ENCODE results near the gene WDR62. TPM values are rescaled to one million over a fixed set of nuclear protein-coding genes. Genes with fewer than 3 reads are reported as not detected.

Gene WDR62
- total RNA-seq, 4 donors from 2014 or later: 0.17 to 0.62 (median 0.29) TPM

DNA sequence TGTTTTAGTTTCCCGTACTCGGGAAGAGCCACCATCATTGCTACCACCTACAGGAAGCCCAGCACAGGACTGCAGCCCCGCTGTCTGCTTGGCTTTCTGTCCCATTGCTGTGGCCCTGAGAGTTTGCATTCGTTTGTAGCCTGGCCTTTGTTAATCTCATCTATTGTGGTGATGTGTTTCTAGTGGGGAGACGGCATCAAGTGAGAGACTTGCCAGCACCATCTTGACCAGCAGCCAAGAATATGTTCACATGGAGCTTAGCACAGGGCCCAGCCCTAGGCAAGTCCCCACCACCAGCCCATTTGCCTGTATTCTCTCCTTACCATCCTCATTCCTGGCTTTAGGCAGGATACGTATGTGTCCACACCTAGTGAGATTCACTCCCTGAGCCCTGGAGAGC, 39.0 kb downstream of the WDR62 start:
- H3K27ac ChIP-seq: no peak overlapping the region
- 100% methylated on average over 2 of the region's 6 CpGs; no CpG with 5 or more reads in 1 of the 2 donors for WGBS, 2 donors (ENCODE audit: low coverage in 1 of 2)
- no peaks in the 10 kb centered on the region for H3K36me3 ChIP-seq
- ATAC-seq: no peak
- H3K4me1 ChIP-seq: no peaks in the 10 kb centered on the region
- H3K27me3 ChIP-seq: no peaks in the 10 kb centered on the region
- H3K4me3 ChIP-seq: no peak overlapping the region
- H3K9me3 ChIP-seq: no peaks in the 10 kb centered on the region
- TF ChIP-seq POLR2A (IDR thresholded peaks at IDR 0.05) (no peak), POLR2AphosphoS5 (IDR thresholded peaks at IDR 0.05) (no peak), EP300 (IDR thresholded peaks at IDR 0.05) (no peak)
- TF ChIP-seq, protein P1, sequence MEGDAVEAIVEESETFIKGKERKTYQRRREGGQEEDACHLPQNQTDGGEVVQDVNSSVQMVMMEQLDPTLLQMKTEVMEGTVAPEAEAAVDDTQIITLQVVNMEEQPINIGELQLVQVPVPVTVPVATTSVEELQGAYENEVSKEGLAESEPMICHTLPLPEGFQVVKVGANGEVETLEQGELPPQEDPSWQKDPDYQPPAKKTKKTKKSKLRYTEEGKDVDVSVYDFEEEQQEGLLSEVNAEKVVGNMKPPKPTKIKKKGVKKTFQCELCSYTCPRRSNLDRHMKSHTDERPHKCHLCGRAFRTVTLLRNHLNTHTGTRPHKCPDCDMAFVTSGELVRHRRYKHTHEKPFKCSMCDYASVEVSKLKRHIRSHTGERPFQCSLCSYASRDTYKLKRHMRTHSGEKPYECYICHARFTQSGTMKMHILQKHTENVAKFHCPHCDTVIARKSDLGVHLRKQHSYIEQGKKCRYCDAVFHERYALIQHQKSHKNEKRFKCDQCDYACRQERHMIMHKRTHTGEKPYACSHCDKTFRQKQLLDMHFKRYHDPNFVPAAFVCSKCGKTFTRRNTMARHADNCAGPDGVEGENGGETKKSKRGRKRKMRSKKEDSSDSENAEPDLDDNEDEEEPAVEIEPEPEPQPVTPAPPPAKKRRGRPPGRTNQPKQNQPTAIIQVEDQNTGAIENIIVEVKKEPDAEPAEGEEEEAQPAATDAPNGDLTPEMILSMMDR (IDR thresholded peaks at IDR 0.05): no peak

DNA sequence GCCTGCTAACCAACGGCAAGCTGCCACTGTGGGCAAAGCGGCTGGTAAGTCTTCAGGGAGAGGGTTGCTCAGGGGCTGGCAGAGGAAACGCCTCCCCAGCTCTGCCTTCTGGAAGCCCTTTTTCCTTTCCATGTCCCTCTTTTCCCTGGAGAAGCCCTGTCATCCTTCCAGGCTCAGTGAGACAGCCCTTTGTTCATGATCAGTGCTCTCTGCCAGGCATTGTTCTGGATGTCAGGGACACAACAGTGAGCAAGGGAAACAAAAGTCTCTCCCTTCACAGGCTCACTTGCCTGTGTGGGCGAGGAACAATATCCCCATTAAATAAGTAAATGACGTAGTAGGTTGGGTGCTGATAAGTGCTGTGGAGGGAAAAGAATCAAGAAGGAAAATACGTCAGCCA, 42.3 kb downstream of the WDR62 start:
- WGBS, 2 donors (ENCODE audit: low coverage in 1 of 2): 87 to 94% methylated on average over 2 to 3 of the region's 6 CpGs
- no peak for ATAC-seq
- peak overlapping the region in 2 of 4 donors; percentile 12 to 35 for H3K27ac ChIP-seq
- no peaks in the 10 kb centered on the region for H3K9me3 ChIP-seq
- TF ChIP-seq POLR2AphosphoS5 (IDR thresholded peaks at IDR 0.05): no peak
- no peak for TF ChIP-seq POLR2A (IDR thresholded peaks at IDR 0.05)
- TF ChIP-seq, protein P1 (IDR thresholded peaks at IDR 0.05): no peak
- TF ChIP-seq EP300 (IDR thresholded peaks at IDR 0.05): no peak
- H3K4me3 ChIP-seq: no peak overlapping the region
- no peaks in the 10 kb centered on the region for H3K4me1 ChIP-seq
- no peaks in the 10 kb centered on the region for H3K27me3 ChIP-seq
- no peaks in the 10 kb centered on the region for H3K36me3 ChIP-seq

DNA sequence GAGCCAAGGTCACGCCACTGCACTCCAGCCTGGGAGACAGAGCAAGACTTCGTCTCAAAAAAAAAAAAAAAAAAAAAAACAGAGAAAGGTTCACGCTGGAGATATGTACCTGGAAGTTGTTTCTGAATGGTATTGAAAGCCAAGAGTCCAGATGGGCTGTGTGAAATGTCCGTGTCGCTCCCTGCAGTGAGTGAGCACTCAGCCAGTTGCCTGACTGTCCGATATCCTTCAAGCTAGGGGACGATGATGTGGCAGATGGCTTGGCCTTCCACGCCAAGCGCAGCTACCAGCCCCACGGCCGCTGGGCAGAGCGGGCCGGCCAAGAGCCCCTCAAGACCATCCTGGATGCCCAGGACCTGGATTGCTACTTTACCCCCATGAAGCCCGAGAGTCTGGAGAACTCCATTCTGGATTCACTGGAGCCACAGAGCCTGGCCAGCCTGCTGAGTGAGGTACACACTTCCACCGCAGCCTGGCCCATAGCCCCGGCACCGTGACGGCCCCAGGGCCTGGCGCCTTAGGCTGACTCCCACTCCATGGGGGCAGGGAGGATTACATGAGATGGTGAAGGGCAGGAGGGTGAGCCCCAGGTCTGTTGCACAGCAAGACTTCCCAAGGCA, 44.6 kb downstream of the WDR62 start:
- Histone ChIP-seq H3K4me1 (no peaks in the 10 kb centered on the region), H3K36me3 (no peaks in the 10 kb centered on the region), H3K27ac (no peak overlapping the region), H3K4me3 (no peak overlapping the region), H3K9me3 (no peaks in the 10 kb centered on the region), H3K27me3 (no peaks in the 10 kb centered on the region)
- no peak for TF ChIP-seq EP300 (IDR thresholded peaks at IDR 0.05)
- TF ChIP-seq, protein P1 (IDR thresholded peaks at IDR 0.05): no peak
- no peak for TF ChIP-seq POLR2A (IDR thresholded peaks at IDR 0.05)
- no peak for TF ChIP-seq POLR2AphosphoS5 (IDR thresholded peaks at IDR 0.05)
- 40 to 89% methylated on average over 1 to 14 of the region's 19 CpGs for WGBS, 2 donors (ENCODE audit: low coverage in 1 of 2)
- no peak for ATAC-seq

DNA sequence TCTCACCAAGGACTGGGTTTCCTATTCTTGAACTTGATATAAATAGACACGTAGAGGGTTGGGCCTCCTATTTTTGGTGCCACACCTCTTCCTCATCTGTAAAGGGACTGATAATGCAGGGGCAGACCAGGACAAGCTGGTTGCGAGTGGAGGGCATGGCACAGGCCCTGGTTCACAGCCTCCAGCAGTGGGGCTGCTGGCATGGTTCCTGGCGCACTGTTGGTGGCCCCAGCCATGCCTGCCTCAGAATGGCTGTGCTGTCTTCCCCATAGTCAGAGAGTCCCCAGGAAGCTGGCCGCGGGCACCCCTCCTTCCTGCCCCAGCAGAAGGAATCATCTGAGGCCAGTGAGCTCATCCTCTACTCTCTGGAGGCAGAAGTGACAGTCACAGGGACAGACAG, 45.8 kb downstream of the WDR62 start:
- Histone ChIP-seq H3K4me3 (no peak overlapping the region), H3K27me3 (no peaks in the 10 kb centered on the region), H3K9me3 (no peaks in the 10 kb centered on the region), H3K27ac (no peak overlapping the region), H3K4me1 (no peaks in the 10 kb centered on the region), H3K36me3 (no peaks in the 10 kb centered on the region)
- TF ChIP-seq POLR2AphosphoS5 (IDR thresholded peaks at IDR 0.05) (no peak), POLR2A (IDR thresholded peaks at IDR 0.05) (no peak), EP300 (IDR thresholded peaks at IDR 0.05) (no peak)
- TF ChIP-seq, protein P1 (IDR thresholded peaks at IDR 0.05): no peak
- no CpG with 5 or more reads among the region's 5 CpGs for WGBS, 2 donors (ENCODE audit: low coverage in 1 of 2)
- no peak for ATAC-seq
